SK-N-SH treated with all-trans-retinoic acid at 6 μM for 48 hours (cell line): ENCODE measurements around the gene TMEM53.

Experiments
- ARNTL ChIP-seq: fragments of 450-650 bp; formaldehyde crosslinking; IDR thresholded peaks from 2 replicates; pipeline ENCODE4 v1.5.0; 2020; ENCODE audit warnings: low read depth, mild to moderate bottlenecking, moderate library complexity, borderline replicate concordance
- OSR1 ChIP-seq: fragments of 250-450 bp; sonication (Bioruptor Pico); IDR thresholded peaks from 2 replicates; pipeline ENCODE4 v1.8.0; 2022; ENCODE audit warnings: moderate library complexity, mild to moderate bottlenecking, inconsistent platforms
- PATZ1 ChIP-seq: fragments of 250-450 bp; sonication (Bioruptor Pico); IDR thresholded peaks from 2 replicates; pipeline ENCODE4 v1.8.0; 2020; ENCODE audit warnings: mild to moderate bottlenecking, moderate library complexity, borderline replicate concordance
- POU6F1 ChIP-seq: fragments of 250-450 bp; sonication (Bioruptor Pico); IDR thresholded peaks from 2 replicates; pipeline ENCODE4 v1.8.0; 2021; ENCODE audit warnings: low read depth, mild to moderate bottlenecking, moderate library complexity, borderline replicate concordance
- PPARA ChIP-seq: fragments of 250-450 bp; sonication (Bioruptor Pico); IDR thresholded peaks from 2 replicates; pipeline ENCODE4 v1.5.0; 2020; ENCODE audit warnings: mild to moderate bottlenecking, borderline replicate concordance
- RARB ChIP-seq: fragments of 250-450 bp; sonication (Bioruptor Pico); IDR thresholded peaks from 2 replicates; pipeline ENCODE4 v1.8.0; 2021; ENCODE audit warnings: mild to moderate bottlenecking, moderate library complexity
- ZFP30 ChIP-seq: fragments of 450-650 bp; formaldehyde crosslinking; IDR thresholded peaks from 2 replicates; pipeline ENCODE4 v1.5.0; 2022; ENCODE audit warnings: mild to moderate bottlenecking, moderate library complexity
- ZNF8 ChIP-seq: fragments of 450-650 bp; formaldehyde crosslinking; IDR thresholded peaks from 2 replicates; pipeline ENCODE4 v1.5.0; 2020; ENCODE audit warnings: mild to moderate bottlenecking, moderate library complexity

GRCh38 chr1:44701141-44701573 is 26.9 kb upstream of the TMEM53 start:
- TF ChIP-seq PPARA (CRISPR knock-in tag), result no peak
- TF ChIP-seq ZNF8, result no peak
- no peak for TF ChIP-seq ZFP30 (CRISPR knock-in tag)
- no peak for TF ChIP-seq OSR1 (CRISPR knock-in tag)
- TF ChIP-seq ARNTL (CRISPR knock-in tag), result no peak
- no peak for TF ChIP-seq RARB (CRISPR knock-in tag)
- no peak for TF ChIP-seq PATZ1 (CRISPR knock-in tag)
- TF ChIP-seq POU6F1 (CRISPR knock-in tag), result no peak
